ENCODE results near the gene UBQLN4. TPM values are rescaled to one million over a fixed set of nuclear protein-coding genes. Genes with fewer than 3 reads are reported as not detected.
A peak's percentile ranks its signal among the peaks of the same experiment; 100 is the strongest.

Gene UBQLN4
- total RNA-seq, 1 donor from 2014 or later: 97.8 TPM

- no peak overlapping the region for H3K4me3 Mint-ChIP-seq (ENCODE audit: low read depth)
- no peaks in the 10 kb centered on the region for H3K36me3 Mint-ChIP-seq (ENCODE audit: insufficient read depth)
- no peak overlapping the region for H3K27ac Mint-ChIP-seq
- peaks cover 3% of the 10 kb centered on the region for H3K27me3 Mint-ChIP-seq
- H3K4me1 Mint-ChIP-seq (ENCODE audit: low read depth): no peaks in the 10 kb centered on the region
- TF ChIP-seq, protein P1, sequence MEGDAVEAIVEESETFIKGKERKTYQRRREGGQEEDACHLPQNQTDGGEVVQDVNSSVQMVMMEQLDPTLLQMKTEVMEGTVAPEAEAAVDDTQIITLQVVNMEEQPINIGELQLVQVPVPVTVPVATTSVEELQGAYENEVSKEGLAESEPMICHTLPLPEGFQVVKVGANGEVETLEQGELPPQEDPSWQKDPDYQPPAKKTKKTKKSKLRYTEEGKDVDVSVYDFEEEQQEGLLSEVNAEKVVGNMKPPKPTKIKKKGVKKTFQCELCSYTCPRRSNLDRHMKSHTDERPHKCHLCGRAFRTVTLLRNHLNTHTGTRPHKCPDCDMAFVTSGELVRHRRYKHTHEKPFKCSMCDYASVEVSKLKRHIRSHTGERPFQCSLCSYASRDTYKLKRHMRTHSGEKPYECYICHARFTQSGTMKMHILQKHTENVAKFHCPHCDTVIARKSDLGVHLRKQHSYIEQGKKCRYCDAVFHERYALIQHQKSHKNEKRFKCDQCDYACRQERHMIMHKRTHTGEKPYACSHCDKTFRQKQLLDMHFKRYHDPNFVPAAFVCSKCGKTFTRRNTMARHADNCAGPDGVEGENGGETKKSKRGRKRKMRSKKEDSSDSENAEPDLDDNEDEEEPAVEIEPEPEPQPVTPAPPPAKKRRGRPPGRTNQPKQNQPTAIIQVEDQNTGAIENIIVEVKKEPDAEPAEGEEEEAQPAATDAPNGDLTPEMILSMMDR (IDR thresholded peaks at IDR 0.05; ENCODE audit: unreplicated experiment): no peak
- no peaks in the 10 kb centered on the region for H3K9me3 Mint-ChIP-seq (ENCODE audit: low read depth)
- DNase-seq (ENCODE audit: low spot score, unreplicated experiment): no peak
Observed at GRCh38 chr1:155993595-155993994, 60.0 kb downstream of the UBQLN4 start.

GRCh38 chr1:155990005-155990739, 63.4 kb downstream of the UBQLN4 start:
- H3K4me1 Mint-ChIP-seq (ENCODE audit: low read depth): no peaks in the 10 kb centered on the region
- DNase-seq (ENCODE audit: low spot score, unreplicated experiment): no peak
- H3K4me3 Mint-ChIP-seq (ENCODE audit: low read depth): no peak overlapping the region
- H3K9me3 Mint-ChIP-seq (ENCODE audit: low read depth): no peaks in the 10 kb centered on the region
- no peak overlapping the region for H3K27ac Mint-ChIP-seq
- TF ChIP-seq, protein P1 (IDR thresholded peaks at IDR 0.05; ENCODE audit: unreplicated experiment): no peak
- H3K27me3 Mint-ChIP-seq: no peaks in the 10 kb centered on the region
- no peaks in the 10 kb centered on the region for H3K36me3 Mint-ChIP-seq (ENCODE audit: insufficient read depth)

GRCh38 chr1:155989242-155990004, 64.2 kb downstream of the UBQLN4 start:
- Mint-ChIP-seq H3K4me1 (ENCODE audit: low read depth) (peaks cover 2% of the 10 kb centered on the region), H3K9me3 (ENCODE audit: low read depth) (no peaks in the 10 kb centered on the region), H3K27me3 (no peaks in the 10 kb centered on the region), H3K4me3 (ENCODE audit: low read depth) (no peak overlapping the region), H3K27ac (no peak overlapping the region), H3K36me3 (ENCODE audit: insufficient read depth) (no peaks in the 10 kb centered on the region)
- TF ChIP-seq, protein P1 (IDR thresholded peaks at IDR 0.05; ENCODE audit: unreplicated experiment): peak; percentile 92
- DNase-seq (ENCODE audit: low spot score, unreplicated experiment): peak; percentile 62

Other genes starting within 250 kb of the UBQLN4 start
- 69.4 and 73.2 TPM in 2 replicates for gene GON4L, start 196.6 kb downstream of the UBQLN4 start, total RNA-seq
- 1.7 and 2.0 TPM in 2 replicates for gene SYT11, start 194.2 kb downstream of the UBQLN4 start, total RNA-seq
- 28.3 and 30.1 TPM in 2 replicates for gene RIT1, start 142.4 kb downstream of the UBQLN4 start, total RNA-seq
- 67.6 and 71.2 TPM in 2 replicates for gene KHDC4, start 119.4 kb downstream of the UBQLN4 start, total RNA-seq
- gene RXFP4, start 112.2 kb downstream of the UBQLN4 start, total RNA-seq: not detected in 2 replicates
- gene ARHGEF2, start 75.3 kb downstream of the UBQLN4 start, total RNA-seq: 103 and 111 TPM in 2 replicates
- 299 and 301 TPM in 2 replicates for gene SSR2, start 32.8 kb downstream of the UBQLN4 start, total RNA-seq
- 61.0 and 63.0 TPM in 2 replicates for gene LAMTOR2, start 984 bp upstream of the UBQLN4 start, total RNA-seq
- gene RAB25, start 7.4 kb upstream of the UBQLN4 start, total RNA-seq: 93.8 and 99.1 TPM in 2 replicates
- gene MEX3A, start 28.7 kb upstream of the UBQLN4 start, total RNA-seq: 112 and 113 TPM in 2 replicates
- gene LMNA, start 60.9 kb upstream of the UBQLN4 start, total RNA-seq: 83.5 and 92.7 TPM in 2 replicates
- gene SEMA4A, start 99.8 kb upstream of the UBQLN4 start, total RNA-seq: 2.1 and 3.7 TPM in 2 replicates
- 14.3 and 20.4 TPM in 2 replicates for gene SLC25A44, start 140.3 kb upstream of the UBQLN4 start, total RNA-seq
- 77.7 and 80.9 TPM in 2 replicates for gene PMF1, start 159.2 kb upstream of the UBQLN4 start, total RNA-seq
- gene BGLAP, start 188.4 kb upstream of the UBQLN4 start, total RNA-seq: 4.8 and 5.8 TPM in 2 replicates
- 21.5 and 22.3 TPM in 2 replicates for gene PAQR6, start 194.3 kb upstream of the UBQLN4 start, total RNA-seq
- gene SMG5, start 229.0 kb upstream of the UBQLN4 start, total RNA-seq: 114 TPM in 2 replicates
- 5.1 and 5.9 TPM in 2 replicates for gene TMEM79, start 230.5 kb upstream of the UBQLN4 start, total RNA-seq
- gene GLMP, start 241.9 kb upstream of the UBQLN4 start, total RNA-seq: 57.1 and 59.3 TPM in 2 replicates
- 0.46 TPM in 1 of 2 replicates, not detected in the other for gene VHLL, start 245.5 kb upstream of the UBQLN4 start, total RNA-seq